ENCODE measurements around the gene NOL7.

NOL7 gene

DNA sequence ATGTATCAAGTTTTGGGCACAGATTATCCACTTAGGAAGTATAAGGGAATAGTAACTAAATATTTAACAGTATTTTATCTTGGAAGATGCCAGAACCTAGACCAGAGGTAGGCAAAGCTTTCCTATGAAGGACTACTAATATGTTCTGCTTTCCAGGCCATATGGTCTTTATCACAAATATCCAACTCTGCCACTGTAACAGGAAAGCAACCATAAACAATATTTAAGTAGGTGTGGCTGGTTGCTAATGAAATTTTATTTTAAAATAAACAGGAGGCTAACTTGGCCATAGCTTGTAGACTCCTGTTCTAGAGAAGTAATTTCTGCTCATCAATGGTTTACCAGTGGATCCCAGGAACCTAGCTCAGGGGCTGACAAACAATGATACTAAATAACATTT is 39.4 kb downstream of the NOL7 start:
- no peak for DNase-seq (ENCODE audit: low spot score)

DNA sequence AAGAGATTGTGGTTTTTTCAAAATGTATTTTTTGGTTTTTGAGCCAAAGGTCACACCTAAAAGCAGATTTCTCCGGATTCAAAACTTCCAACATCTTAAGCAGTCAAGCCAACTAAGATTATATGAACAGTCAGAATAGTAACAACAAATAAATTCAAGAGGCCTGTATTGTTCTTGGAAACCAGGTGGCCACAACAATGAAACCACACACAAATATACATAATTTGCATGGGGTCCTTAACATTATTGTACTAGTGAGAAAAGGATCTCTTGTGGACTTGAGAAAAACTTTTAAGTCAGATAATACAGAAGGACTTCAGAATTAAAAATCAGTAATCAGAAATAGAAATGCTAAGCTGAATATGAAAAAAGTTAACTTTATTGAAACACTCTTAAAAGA is 40.6 kb downstream of the NOL7 start:
- DNase-seq (ENCODE audit: low spot score) = no peak

DNA sequence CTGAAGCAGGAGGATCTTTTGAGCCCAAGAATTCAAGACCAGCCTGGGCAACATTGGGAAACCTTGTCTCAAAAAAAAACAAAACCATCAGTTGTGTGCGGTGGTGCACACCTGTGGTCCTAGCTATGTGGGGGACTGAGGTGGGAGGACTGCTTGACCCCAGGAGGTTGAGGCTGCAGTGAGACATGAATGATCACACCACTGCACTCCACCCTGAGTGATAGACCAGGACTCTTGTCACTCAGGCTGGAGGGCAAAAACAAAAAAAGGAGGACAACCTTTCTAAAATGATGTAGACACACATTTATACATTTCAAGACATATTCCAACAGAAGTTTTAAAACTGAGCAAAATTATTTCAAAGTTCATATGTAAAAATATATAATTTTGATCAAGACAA is 45.1 kb downstream of the NOL7 start:
- no peak for DNase-seq (ENCODE audit: low spot score)

DNA sequence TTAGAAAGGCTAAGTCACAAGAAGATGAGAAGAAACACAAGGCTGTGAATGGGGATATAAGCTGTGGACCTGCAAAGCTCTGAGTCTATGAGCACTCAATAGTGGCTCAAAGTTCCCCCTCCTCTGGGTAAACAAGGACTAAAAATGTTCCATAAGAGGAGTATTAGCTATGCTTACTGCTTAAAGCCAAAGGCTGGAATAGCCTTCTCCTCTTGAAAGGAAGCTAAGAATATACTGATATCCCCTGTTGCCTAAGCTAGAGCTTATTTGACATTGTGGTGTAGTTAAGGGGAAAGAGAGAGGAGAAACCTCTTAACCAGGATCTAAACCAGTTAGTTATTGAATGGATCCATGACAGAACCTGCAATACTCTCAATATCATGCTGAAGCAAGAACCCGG is 45.8 kb downstream of the NOL7 start:
- no peak for DNase-seq (ENCODE audit: low spot score)

DNA sequence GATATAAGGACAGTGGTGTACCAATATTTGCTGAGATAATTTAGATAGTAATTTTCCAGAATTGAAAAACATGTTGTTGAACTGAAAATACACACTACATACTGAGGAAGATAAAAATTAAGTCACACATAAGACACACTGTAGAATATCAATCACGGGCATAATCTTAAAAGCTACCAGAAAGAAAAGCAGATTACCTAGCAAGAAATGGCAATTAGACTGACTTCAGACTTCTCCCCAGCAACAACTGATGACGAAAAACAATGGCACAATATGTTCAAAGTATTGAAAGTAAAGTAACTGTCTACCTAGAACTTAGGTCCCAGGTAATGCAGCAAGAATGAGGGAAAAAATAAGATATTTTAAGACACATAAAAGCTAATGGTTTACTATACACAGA is 46.5 kb downstream of the NOL7 start:
- DNase-seq (ENCODE audit: low spot score) = no peak

DNA sequence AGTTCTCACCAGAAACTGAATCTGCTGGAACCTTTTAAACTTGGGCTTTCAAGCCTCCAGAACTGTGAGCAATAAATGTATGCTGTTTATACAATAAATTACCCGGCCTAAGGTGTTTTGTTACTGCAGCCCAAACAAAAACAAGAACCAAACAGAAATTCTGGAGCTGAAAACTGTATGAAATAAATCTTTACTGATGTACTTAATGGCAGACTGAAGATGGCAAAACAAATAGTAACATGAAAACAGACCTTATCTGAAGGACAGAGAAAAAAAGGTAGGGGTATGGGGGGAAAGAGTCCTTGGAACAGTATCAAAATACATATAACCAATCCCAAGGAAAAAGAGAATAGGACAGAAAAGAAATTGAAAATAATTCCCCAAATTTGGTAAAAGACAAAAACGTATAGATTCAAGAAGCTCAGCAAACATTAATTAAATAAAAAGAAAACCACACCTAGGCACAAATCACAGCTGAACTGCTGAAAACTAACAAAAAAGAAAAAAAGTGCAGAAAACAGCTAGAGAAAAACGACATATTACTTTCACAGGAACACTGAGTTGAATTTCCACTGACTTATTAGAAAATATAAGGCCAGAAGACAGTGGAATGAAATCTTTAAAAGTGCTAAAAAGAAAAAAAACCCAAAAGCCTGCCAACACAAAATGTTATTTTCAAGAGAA is 47.7 kb downstream of the NOL7 start:
- no peak for DNase-seq (ENCODE audit: low spot score)

DNA sequence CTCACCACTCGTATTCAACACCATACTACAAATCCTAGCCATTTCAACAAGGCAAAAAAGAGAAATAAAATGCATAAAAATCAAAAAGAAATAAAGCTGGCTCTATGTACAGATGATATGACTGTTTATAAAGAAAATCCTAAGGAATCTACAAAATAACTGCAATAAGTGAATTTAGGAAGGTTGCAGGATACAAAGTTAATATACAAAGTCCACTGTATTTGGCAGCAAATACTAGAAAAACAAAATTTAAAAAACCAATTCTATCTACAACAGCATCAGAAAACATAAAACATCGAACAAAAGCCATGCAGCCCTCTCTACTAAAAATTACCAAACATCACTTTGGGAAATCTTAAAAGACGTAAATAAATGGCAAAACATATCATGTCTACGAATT is 48.9 kb downstream of the NOL7 start:
- no peak for DNase-seq (ENCODE audit: low spot score)

DNA sequence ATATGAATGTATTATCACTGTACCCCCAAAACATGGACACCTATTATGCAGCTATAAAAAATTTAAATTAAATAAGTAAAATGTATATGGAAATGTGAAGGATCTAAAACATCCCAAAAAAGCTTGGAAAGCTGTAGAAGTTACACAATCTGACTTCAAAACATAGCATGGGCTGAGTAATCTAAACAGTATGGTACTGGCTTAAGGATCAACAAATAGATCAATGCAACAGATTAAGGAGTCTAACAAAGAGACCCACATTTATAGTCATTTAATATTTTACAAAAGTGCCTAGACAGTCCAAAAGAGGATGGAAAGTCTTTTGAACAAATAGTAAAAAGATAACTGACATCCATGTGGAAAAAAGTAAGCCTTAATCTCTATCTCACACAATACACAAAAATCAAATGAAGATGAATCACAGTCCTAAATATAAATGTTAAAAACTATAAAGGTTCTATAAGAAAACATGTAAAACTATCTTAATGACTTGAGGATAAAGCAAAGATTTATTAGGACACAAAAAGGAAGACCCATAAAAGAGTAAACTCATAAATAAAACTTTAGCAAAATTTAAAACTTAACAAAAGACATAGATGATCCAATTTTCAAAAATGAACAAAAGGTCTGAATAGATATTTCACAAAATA is 49.7 kb downstream of the NOL7 start:
- no peak for DNase-seq (ENCODE audit: low spot score)

DNA sequence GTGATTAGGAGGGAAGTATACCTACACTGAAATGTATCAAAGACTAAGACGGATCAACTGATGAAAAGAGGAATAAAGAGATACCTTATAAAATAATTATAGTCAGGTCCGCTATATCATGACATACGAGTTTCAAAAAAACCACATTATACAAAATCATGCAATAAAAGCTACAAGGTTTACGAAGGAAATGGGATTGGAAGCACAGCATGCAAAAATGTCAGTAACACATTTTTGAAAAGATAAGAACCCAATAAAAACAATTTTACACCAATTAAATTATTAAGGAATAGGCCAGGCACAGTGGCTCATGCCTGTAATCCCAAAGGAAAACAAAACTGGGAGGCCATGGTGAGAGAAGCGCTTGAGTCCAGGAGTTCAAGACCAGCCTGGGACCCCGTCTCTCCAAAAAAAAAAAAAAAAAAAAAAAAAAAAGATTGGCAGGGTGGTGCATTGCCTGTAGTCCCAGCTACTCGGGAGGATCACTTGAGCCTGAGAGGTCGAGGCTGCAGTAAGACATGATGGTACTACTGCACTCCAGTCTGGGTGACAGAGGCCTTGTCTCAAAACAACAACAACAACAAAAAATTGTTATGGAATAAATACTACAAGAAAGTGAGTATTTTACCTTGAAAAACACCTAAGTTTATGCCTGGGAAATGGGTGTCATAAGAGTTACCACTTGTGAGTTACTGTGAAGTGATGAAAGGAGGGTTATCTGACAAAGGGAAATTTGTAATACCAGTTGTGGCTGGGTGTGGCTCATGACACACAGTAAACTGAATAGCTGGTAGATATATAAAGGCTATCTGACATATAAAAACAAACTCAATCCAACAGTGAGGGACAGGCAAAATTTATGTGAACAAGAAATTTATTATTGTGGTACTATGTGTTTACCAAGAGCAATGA is 51.3 kb downstream of the NOL7 start:
- no peak for DNase-seq (ENCODE audit: low spot score)

DNA sequence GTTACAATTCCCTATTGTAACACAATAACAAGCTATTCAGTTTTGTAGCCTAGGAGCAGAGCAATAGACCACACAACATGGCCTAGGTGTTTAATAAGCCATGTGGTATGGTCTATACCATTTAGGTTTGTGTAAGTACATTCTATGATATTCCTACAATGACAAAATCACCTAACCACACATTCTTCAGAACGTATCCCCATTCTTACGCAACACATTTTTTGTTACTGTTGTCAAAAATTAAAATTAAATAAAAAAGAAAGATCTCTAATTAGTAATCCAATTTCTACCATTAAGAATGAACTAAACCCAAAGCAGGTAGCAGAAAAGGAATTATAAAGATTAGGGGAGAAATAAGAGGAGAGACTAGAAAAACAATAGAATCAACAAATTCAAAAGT is 52.5 kb downstream of the NOL7 start:
- no peak for DNase-seq (ENCODE audit: low spot score)

DNA sequence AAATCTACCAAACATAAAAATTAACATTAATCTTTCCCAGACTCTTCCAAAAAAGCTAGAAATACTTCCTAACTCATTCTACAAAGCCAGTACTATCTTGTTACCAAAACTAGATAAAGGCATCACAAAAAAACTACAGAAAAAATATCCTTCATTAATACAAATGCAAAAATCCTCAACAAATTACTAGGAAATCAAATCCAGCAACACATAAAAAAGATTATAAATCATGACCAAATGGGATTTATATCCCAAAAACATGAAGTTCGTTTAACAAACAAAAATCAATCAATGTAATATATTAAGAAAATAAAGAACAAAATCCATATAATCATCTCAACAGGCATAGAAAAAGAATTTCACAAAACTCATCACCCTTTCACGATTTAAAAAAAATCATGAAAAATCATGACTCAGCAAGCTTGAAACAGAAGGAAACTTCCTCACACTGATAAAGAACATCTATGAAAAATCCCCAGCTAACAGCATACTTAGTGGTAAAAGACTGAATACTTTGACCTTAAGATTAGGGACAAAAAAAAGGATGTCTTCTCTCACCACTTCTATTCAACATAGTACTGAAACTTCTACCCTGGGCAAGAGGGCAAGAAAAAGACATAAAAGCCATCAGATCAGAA is 53.3 kb downstream of the NOL7 start:
- DNase-seq (ENCODE audit: low spot score) = no peak

DNA sequence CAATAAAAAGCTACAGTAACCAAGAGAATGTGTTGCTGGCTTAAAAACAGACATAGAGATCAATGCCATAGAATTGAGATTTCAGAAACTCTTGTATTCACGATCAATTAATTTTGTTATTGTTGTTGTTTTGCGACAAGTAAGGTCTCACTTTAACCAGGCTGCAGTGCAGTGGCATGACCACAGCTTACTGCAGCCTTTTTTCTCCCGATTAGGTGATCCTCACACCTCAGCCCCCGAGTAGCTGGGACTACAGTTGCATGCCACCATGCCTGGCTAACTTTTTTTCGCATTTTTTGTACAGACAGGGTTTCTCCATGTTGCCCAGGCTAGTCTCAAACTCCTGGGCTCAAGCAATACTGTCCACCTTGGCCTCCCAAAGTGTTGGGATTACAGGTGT is 54.3 kb downstream of the NOL7 start:
- DNase-seq (ENCODE audit: low spot score) = no peak
